CD14-positive monocyte (primary cell): ENCODE measurements around the gene ATXN1. TPM values are rescaled to one million over a fixed set of nuclear protein-coding genes. Genes with fewer than 3 reads are reported as not detected.
"Not testable (repeated sequence)": the region's sequence is repeated elsewhere in the genome, so short reads cannot be mapped to it uniquely, and the experiment has no call there.

Experiments used
- DNase-seq, 3 donors: peaks; one replicate each; pipeline ENCODE4 v3.0.0-alpha.2; 2011 to 2022
- H2AFZ ChIP-seq: 2 replicates; pipeline ENCODE4 v1.6.0; 2012; ENCODE audit warnings: mild to moderate bottlenecking, low read depth, low read length, inconsistent platforms; ENCODE audit not compliant: insufficient read depth, poor library complexity, severe bottlenecking
- H3K27ac ChIP-seq, 2 donors: 1 replicate in 1 of 2; 2 replicates in 1 of 2; pipeline ENCODE4 v1.5.1; 2012 to 2013; ENCODE audit warnings: low read length in 2 of 2, control low read depth in 1 of 2, inconsistent platforms in 1 of 2, low read depth in 1 of 2, mild to moderate bottlenecking in 1 of 2
- H3K27me3 ChIP-seq, 2 donors: one replicate each; pipeline versions ENCODE4 v1.6.0 to v1.6.1; 2011 to 2013; ENCODE audit warnings: low read length in 2 of 2; ENCODE audit not compliant: control insufficient read depth in 2 of 2, insufficient read depth in 2 of 2
- H3K36me3 ChIP-seq, 2 donors: replicated peaks in 1 of 2; 1 replicate in 1 of 2; 2 replicates in 1 of 2; pipeline versions ENCODE4 v1.5.1 to v1.6.1; 2012 to 2013; ENCODE audit warnings: low read length in 2 of 2, control low read depth in 1 of 2, inconsistent platforms in 1 of 2, mild to moderate bottlenecking in 1 of 2; ENCODE audit not compliant: insufficient read depth in 2 of 2, control insufficient read depth in 1 of 2
- H3K4me1 ChIP-seq, 2 donors: 1 replicate in 1 of 2; 2 replicates in 1 of 2; pipeline versions ENCODE4 v1.5.1 to v1.6.1; 2012 to 2013; ENCODE audit warnings: low read length in 2 of 2, control low read depth in 1 of 2, inconsistent platforms in 1 of 2, mild to moderate bottlenecking in 1 of 2, moderate library complexity in 1 of 2; ENCODE audit not compliant: insufficient read depth in 2 of 2, control insufficient read depth in 1 of 2
- H3K4me2 ChIP-seq: replicated peaks from 2 replicates; pipeline ENCODE3; 2012; ENCODE audit warnings: low read length, moderate library complexity, mild to moderate bottlenecking; ENCODE audit not compliant: poor library complexity, severe bottlenecking; ENCODE audit errors: extremely low read depth
- H3K4me3 ChIP-seq, 3 experiments: fragments of 200-600 bp in 1 of 3; sonication (generic) in 1 of 3; replicated peaks in 1 of 3; 1 replicate in 2 of 3; 2 replicates in 1 of 3; pipeline ENCODE4 v1.5.1; 2011 to 2013; ENCODE audit warnings: low read length in 3 of 3, mild to moderate bottlenecking in 3 of 3, control low read depth in 2 of 3, low read depth in 2 of 3, inconsistent platforms in 1 of 3, moderate library complexity in 1 of 3
- H3K79me2 ChIP-seq: 2 replicates; pipeline ENCODE4 v1.6.0; 2012; ENCODE audit warnings: mild to moderate bottlenecking, control low read depth, inconsistent platforms, low read length, moderate library complexity; ENCODE audit not compliant: insufficient read depth
- H3K9ac ChIP-seq: 2 replicates; pipeline ENCODE4 v1.6.0; 2017; ENCODE audit warnings: low read length, mild to moderate bottlenecking; ENCODE audit not compliant: insufficient read depth, poor library complexity, severe bottlenecking
- H3K9me3 ChIP-seq, 2 donors: replicated peaks in 1 of 2; 1 replicate in 1 of 2; 2 replicates in 1 of 2; pipeline versions ENCODE4 v1.5.1 to v1.6.1; 2012 to 2013; ENCODE audit warnings: low read length in 2 of 2, control low read depth in 1 of 2; ENCODE audit not compliant: control insufficient read depth in 1 of 2, insufficient read depth in 1 of 2
- H4K20me1 ChIP-seq: 2 replicates; pipeline ENCODE4 v1.6.0; 2012; ENCODE audit warnings: mild to moderate bottlenecking, low read length, control low read depth, moderate library complexity; ENCODE audit not compliant: insufficient read depth
- H3K27ac Mint-ChIP-seq, 7 donors: one replicate each; pipeline ENCODE4 v1.8.0; 2020; ENCODE audit warnings: mild to moderate bottlenecking in 7 of 7, mixed read lengths in 7 of 7, moderate library complexity in 6 of 7, inconsistent platforms in 2 of 7
- H3K27me3 Mint-ChIP-seq, 3 donors: one replicate each; pipeline ENCODE4 v1.8.0; 2021 to 2022; ENCODE audit warnings: low read depth in 3 of 3, mild to moderate bottlenecking in 3 of 3, mixed read lengths in 3 of 3, moderate library complexity in 3 of 3, inconsistent platforms in 1 of 3
- H3K36me3 Mint-ChIP-seq, 2 donors: one replicate each; pipeline ENCODE4 v1.8.0; 2020; ENCODE audit warnings: mixed read lengths in 2 of 2, inconsistent platforms in 1 of 2, mild to moderate bottlenecking in 1 of 2
- H3K4me1 Mint-ChIP-seq: one replicate; pipeline ENCODE4 v1.8.0; 2020; ENCODE audit warnings: mild to moderate bottlenecking, mixed read lengths
- H3K4me3 Mint-ChIP-seq, 2 donors: one replicate each; pipeline ENCODE4 v1.8.0; 2020; ENCODE audit warnings: mild to moderate bottlenecking in 2 of 2, mixed read lengths in 2 of 2, moderate library complexity in 1 of 2
- H3K9me3 Mint-ChIP-seq, 7 donors: one replicate each; pipeline ENCODE4 v1.8.0; 2020 to 2022; ENCODE audit warnings: mixed read lengths in 7 of 7, mild to moderate bottlenecking in 6 of 7, moderate library complexity in 6 of 7, inconsistent platforms in 2 of 7
- WGBS: methylation state at CpG from one replicate; pipeline ENCODE4 v1.1.5; 2013; ENCODE audit warnings: missing lambda C conversion rate; ENCODE audit not compliant: insufficient coverage; 5-methylcytosine and 5-hydroxymethylcytosine counted together
- intact Hi-C, 2 donors: fragments of 100-400 bp; cut with micrococcal nuclease; formaldehyde crosslinking; loops; one replicate each; pipeline versions ENCODE4 v1.15.0 to v1.15.1; 2023
- polyA plus RNA-seq, 3 donors: library from polyadenylated mRNA; depleted of rRNA in 1 of 3; unstranded in 2 of 3; stranded (reverse) in 1 of 3; fragments of 300-500 nt in 2 of 3; fragments of >200 nt in 1 of 3; fragmentation: Illumina TruSeq in 2 of 3; gene quantifications; 1 replicate in 2 of 3; 2 replicates in 1 of 3; pipeline ENCODE4 v1.2.3, GENCODE V29; 2012 to 2021
- TF ChIP-seq, protein P1 (sequence below): fragments of 200-600 bp; IDR thresholded peaks from one replicate; pipeline ENCODE4 v1.8.0; 2022; ENCODE audit warnings: antibody characterized with exemption, mild to moderate bottlenecking

The ATXN1 gene
- polyA plus RNA-seq, 3 donors: 8.8 to 19.1 (median 10.9) TPM

- peaks cover 0 to 2% of the 10 kb centered on the region in 2 donors for H3K36me3 Mint-ChIP-seq
These were observed 54.1 kb downstream of the ATXN1 start for GRCh38 chr6:16706911-16707783.

DNA sequence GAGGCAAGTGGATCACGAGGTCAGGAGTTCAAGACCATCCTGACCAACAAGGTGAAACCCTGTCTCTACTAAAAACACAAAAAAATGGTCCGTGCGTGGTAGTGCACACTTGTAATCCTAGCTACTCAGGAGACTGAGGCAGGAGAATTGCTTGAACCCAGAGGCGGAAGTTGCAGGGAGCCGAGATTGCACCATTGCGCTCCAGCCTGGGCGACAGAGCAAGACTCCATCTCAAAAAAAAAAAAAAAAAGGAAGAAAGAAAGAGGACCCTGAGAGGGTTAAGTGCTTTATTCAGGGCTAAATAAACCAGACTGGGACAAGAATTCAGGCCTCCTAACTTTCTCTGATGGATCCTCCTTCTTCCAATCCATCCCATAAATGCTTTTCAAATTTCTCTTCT is 54.8 kb downstream of the ATXN1 start:
- H3K4me3 Mint-ChIP-seq: peak overlapping the region; percentile 45 to 84
- H2AFZ ChIP-seq, H3K9ac ChIP-seq, H3K27me3 Mint-ChIP-seq, H3K36me3 ChIP-seq, H3K36me3 Mint-ChIP-seq, H3K27me3 ChIP-seq, H3K9me3 ChIP-seq, intact Hi-C loops, H3K9me3 Mint-ChIP-seq: not testable (repeated sequence)
- H3K4me1 ChIP-seq: peaks cover 53 to 63% of the 10 kb centered on the region in 2 donors
- H3K4me2 ChIP-seq: peak overlapping the region; percentile 56
- 22% methylated on average over 2 of the region's 7 CpGs for WGBS
- peaks cover 63% of the 10 kb centered on the region for H3K4me1 Mint-ChIP-seq
- peaks cover 69% of the 10 kb centered on the region for H3K79me2 ChIP-seq
- peak overlapping the region; percentile 95 to 97 (median 96) for H3K27ac Mint-ChIP-seq
- H4K20me1 ChIP-seq: peaks cover 18% of the 10 kb centered on the region
- peak overlapping the region in 1 of 3 experiments; percentile 56 for H3K4me3 ChIP-seq
- peak overlapping the region; percentile 60 to 80 for H3K27ac ChIP-seq
- DNase-seq: peak in 2 of 3 donors; percentile 76 to 77

More at GRCh38 chr6:16706911-16707783, 54.1 kb downstream of the ATXN1 start:
- TF ChIP-seq, protein P1, sequence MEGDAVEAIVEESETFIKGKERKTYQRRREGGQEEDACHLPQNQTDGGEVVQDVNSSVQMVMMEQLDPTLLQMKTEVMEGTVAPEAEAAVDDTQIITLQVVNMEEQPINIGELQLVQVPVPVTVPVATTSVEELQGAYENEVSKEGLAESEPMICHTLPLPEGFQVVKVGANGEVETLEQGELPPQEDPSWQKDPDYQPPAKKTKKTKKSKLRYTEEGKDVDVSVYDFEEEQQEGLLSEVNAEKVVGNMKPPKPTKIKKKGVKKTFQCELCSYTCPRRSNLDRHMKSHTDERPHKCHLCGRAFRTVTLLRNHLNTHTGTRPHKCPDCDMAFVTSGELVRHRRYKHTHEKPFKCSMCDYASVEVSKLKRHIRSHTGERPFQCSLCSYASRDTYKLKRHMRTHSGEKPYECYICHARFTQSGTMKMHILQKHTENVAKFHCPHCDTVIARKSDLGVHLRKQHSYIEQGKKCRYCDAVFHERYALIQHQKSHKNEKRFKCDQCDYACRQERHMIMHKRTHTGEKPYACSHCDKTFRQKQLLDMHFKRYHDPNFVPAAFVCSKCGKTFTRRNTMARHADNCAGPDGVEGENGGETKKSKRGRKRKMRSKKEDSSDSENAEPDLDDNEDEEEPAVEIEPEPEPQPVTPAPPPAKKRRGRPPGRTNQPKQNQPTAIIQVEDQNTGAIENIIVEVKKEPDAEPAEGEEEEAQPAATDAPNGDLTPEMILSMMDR: no peak
- H3K9ac ChIP-seq: no peak overlapping the region
- H3K9me3 ChIP-seq: no peaks in the 10 kb centered on the region
- H3K4me3 ChIP-seq: peak overlapping the region in 1 of 3 experiments; percentile 56
- H3K4me1 Mint-ChIP-seq: peaks cover 67% of the 10 kb centered on the region
- no peaks in the 10 kb centered on the region for H3K27me3 ChIP-seq
- WGBS: 0% methylated on average over 2 of the region's 3 CpGs
- H4K20me1 ChIP-seq: peaks cover 18% of the 10 kb centered on the region
- intact Hi-C loops: no loop called here
- H3K4me3 Mint-ChIP-seq: peak overlapping the region; percentile 50 to 84
- peak overlapping the region; percentile 56 for H3K4me2 ChIP-seq
- no peak overlapping the region for H2AFZ ChIP-seq
- peaks cover 60 to 69% of the 10 kb centered on the region in 2 donors for H3K4me1 ChIP-seq
- no peaks in the 10 kb centered on the region for H3K27me3 Mint-ChIP-seq
- peak overlapping the region; percentile 95 to 97 (median 96) for H3K27ac Mint-ChIP-seq
- H3K79me2 ChIP-seq: peaks cover 74% of the 10 kb centered on the region
- DNase-seq: peak in 2 of 3 donors; percentile 65 to 66
- no peaks in the 10 kb centered on the region for H3K9me3 Mint-ChIP-seq
- no peaks in the 10 kb centered on the region for H3K36me3 ChIP-seq
- peak overlapping the region; percentile 34 to 80 for H3K27ac ChIP-seq
